COR-L47 (cell line): ENCODE results near the gene SPRED3.
"Not testable (repeated sequence)": the region's sequence is repeated elsewhere in the genome, so short reads cannot be mapped to it uniquely, and the experiment has no call there.

Experiments used
- DNase-seq: peaks from one replicate; lab custom pipeline; 2025; lab: John Stamatoyannopoulos, UW

SPRED3 gene

DNA sequence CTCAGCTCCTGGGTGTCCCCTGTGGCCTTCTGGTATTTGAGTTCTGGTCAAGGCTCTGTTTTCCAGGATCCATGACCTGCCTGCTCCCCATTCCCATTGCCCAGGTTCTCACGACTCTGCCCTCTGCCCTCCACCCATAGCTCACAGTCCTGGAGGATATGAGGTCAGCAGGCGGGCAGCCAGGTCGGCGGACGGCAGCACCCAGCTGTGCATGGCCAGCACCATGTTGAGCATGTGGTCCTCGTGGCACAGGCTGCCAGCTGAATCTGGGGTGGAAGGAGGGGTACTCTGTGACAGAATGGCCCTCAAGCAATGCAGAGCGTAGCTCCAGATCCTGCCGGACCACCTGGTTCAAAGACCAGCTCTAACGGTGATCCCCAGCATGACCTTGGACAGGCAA lies 32.4 kb downstream of the SPRED3 start:
- DNase-seq = no peak

DNA sequence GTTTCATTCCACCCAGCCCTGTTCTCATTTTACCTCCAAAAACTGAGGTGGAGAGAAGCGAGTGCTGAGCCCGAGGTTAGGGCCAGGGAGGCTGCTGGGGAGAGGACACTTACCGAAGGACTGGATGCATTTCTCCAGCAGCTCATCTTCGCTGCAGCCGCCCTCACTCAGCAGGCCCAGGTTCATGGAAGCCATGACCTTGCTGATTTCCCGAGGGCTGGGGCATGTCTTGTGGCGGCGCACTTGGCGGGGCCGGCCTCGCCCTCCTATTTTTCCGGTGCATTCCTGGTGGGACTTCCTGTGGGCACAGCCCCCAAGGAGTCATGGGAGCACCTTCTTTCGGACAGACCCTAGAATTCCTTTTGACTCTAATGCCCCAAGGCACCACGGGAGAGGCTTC lies 33.4 kb downstream of the SPRED3 start:
- DNase-seq = no peak

DNA sequence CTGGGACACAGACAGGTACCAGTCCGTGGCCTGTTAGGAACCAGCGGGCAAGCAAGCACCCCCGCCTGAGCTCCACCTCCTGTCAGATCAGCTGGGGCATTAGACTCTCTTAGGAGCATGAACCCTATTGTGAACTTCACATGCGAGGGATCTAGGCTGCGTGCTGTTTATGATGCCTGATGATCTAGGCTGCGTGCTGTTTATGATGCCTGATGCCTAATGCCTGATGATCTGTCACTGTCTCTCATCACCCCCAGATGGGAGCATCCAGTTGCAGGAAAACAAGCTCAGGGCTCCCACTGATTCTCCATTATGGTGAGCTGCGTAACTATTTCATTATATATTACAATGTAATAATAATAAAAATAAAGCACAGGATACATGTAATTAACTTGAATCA lies 33.9 kb downstream of the SPRED3 start:
- DNase-seq = no peak

DNA sequence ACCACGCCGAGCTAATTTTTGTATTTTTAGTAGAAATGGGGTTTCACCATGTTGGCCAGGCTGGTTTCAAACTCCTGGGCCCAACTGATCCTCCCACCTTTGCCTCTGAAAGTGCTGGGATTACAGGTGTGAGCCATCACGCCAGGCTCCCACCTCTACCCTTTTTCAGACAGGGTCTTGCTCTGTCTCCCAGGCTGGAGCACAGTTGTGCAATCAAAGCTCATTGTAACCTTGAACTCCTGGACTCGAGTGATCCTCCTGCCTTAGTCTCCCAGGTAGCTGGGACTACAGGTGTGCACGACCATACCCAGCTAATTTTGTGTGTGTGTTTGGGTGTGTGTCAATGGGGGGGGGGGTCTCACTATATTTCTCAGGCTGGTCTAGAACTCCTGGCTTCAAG lies 35.8 kb downstream of the SPRED3 start:
- DNase-seq = no peak

DNA sequence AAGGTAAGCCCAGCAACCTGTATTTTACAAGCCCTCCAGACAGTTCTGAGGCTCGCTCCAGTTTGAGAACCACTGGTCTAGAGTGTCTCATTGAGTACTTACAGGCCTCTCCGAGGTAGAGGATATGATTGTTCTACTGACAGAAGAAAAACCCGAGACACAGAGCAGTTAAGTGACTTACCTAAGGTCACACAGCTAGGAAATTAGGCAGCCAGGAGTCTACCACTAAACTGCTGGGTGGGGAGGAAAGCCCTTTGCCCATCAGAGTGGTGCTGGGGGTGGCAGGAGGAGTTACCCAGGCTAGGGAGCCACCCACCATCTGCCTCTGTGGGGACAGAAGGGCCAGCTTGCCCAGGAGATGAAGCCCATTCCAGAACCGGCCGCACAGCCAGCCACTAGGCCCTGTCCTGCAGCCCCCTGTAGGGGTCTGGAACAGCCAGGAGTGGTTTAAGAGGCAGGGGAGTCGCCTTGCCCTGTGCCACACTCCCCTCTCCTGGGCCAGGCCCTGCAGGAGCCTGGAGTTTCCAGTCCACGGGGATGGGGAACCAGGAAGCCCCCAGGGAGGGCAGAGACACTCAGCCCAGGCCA lies 36.8 kb downstream of the SPRED3 start:
- no peak for DNase-seq

DNA sequence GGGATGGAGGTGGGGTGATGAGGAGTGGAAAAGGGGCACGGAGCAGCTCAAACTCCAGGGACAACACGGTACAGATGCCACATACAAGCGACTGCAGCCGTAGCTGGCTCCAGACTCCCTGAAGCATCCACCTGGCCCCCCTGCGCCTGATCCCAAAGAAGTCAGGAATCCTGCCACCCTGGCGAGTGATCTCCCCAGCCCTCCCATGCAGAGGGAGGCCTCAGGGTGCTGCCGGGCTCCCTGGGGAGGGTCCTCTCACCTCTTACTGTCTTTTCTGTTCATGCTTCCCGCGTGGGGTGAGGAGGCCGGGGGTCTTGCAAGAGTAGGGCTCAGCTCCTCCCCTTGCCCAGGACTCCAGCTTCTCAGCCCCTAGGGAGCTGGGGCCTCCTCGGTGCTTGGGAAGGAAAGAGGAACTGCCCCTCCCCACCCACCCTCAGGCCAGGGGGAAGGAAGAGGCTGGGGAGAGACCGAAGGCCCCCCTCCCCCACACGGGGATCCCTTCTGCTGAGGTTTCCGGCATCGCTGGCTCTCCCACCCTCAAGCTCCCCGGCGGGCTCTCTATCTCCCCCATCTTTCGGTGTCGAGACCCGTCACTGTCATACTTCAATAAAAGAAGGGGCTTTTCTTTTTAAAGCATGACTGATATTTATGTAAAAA lies 37.4 kb downstream of the SPRED3 start, which contains the start of gene RASGRP4:
TSS of gene RASGRP4 (minus strand) at position 410 of the 657 bp plus-strand sequence. CDS start at position 282, 128 bp downstream.
- DNase-seq = no peak

DNA sequence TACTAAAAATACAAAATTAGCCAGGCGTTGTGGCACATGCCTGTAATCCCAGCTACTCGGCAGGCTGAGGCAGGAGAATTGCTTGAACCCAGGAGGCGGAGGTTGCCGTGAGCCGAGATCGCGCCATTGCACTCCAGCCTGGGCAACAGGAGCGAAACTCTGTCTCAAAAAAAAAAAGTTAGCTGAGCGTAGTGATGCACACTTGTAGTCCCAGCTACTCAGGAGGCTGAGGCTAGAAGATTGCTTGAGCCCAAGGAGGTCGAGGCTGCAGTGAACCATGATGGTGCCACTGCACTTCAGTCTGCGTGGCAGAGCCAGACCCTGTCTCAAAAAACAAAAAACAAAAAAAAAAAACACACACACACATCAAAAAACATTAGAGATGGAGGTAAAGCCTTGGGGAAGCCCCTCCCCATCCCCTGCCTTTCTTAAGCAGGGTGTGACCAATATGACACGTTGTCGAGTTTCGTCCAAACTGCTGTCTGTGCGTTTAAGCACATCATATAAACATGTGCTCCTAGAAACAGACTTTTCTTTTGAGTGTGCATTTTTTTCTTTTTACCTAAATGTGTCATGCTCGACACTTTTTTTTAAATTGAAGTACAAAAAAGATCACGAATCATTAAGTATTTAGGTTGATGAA lies 38.7 kb downstream of the SPRED3 start:
- DNase-seq = not testable (repeated sequence)

DNA sequence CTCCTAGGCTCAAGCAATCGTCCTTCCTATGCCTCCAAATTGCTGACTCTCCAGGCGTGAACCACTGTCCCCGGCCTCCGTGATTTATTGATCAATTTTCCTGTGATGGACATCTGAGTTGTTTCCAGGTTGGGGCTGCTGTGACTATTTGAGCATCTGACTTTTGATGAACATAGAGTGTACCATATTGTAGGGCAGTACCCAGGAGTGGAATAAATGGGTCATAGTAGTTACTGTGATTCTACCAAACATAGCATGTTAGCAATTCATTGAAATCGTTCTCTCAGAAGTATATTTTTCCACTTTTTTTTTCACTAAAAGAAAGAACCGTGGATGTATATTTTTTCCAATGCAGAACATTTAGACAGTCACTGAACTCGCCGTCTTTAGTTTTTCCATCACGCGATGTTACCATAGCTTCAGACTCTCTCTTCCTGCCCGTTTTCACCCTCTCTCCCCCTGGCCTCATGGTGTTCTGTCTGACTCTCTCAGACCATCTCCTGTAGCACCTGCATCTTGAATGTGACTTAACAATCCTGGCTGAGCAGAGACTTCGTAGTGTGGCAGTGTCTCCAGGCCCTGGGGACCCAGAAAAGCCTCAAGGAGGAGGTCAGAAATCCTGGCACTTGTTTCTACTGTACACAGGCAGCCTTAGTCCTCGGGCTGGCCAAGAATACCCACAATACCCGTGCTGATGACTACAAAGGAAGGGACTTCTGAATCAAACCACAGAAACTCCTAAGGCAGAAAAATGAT lies 40.7 kb downstream of the SPRED3 start:
- no peak for DNase-seq

DNA sequence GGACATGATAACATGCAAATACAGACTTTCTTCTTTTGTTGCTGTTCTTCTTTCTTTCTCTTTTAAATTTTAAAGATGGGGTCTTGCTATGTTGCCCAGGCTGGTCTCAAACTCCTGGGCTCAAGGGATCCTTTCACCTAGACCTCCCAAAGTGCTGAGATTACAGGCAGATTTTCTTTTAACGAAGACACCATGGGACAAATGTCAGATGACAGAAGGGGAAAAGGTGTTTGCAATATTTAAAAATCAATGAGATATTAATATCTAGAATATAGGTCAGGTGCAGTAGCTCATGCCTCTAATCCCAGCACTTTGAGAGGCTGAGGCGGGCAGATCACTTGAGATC lies 41.3 kb downstream of the SPRED3 start:
- no peak for DNase-seq

DNA sequence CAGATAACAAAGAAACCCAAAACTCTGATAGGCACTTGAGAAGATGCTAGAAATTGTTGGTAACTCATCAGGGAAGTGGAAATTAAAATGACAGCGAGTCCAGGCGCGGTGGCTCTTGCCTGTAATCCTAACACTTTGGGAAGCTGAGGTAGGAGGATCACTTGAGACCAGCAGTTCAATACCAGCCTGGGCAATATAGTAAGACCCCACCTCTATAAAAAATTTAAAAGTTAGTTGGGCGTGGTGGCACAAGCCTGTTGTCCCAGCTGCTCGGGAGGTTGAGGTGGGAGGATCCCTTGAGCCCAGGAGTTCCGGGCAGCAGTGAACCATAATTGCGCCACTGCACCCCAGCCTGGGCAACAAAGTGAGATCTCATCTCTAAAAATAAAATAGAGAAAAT lies 42.4 kb downstream of the SPRED3 start:
- no peak for DNase-seq

DNA sequence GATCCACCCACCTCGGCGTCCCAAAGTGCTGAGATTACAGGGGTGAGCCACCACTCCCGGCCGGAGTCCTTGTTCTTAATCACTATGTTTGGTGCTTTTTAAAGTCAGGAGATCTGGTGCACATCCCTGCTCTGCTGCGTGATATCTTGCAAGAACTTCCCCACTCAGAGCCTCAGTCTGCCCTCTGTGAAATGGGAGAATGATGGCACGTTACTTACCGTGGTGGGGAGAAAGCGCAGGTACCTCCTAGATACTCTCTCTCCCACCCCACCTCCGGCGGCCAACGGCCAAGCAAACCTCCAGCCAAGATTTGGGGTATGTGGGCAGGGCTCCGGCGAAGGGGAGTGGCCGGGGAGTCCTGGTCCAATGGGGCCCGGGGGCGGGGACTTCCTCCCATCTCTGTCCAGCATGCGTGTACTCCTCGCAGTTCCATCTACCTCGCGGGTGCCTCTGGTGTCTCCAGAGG lies 44.8 kb downstream of the SPRED3 start, which contains the start of gene RYR1:
TSS of gene RYR1 (plus strand) at position 424 of the 466 bp plus-strand sequence. CDS start 139 bp downstream, outside the sequence.
- DNase-seq = no peak

DNA sequence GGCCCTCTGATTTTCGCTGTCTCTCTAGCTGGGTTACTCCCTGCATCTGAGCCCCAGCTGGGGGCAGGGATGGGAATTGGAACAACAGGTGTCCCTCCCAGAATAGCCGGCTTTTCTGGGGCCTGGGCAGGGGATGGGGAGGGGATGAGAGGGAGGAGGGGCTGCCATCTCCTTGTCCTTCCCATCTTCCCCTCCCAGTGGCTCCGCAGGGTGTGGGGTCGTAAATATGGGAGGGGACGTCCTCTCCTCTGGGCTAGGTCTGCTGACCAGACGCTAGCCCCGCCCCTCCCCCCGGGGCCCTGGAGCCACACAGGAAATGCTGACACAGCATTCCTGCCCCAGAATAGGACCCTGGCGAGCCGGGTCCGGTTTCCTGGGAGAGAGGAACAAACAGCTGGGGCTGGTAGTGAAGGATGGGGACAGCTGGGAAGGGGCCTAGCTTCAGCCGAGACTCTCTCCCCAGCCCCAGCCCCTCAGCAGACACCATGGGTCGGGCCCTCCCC lies 46.1 kb downstream of the SPRED3 start:
- no peak for DNase-seq

DNA sequence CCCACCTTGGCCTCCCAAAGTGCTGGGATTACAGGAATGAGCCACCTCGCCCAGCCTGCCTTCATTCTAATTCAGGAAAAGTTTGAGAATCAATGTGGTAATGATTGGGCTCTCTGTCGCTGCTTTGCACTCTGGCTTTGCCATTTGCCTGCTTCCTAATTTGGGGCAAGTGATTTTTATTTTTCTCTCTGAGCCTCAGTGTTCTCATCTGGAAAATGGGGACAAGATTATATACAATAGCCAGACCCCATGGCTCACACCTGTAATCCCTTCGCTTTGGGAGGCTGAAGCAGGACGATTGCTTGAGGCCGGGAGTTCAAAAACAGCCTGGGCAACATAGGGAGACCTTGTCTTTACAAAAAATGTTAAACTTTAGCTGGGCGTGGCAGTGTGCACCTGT lies 48.8 kb downstream of the SPRED3 start:
- no peak for DNase-seq

DNA sequence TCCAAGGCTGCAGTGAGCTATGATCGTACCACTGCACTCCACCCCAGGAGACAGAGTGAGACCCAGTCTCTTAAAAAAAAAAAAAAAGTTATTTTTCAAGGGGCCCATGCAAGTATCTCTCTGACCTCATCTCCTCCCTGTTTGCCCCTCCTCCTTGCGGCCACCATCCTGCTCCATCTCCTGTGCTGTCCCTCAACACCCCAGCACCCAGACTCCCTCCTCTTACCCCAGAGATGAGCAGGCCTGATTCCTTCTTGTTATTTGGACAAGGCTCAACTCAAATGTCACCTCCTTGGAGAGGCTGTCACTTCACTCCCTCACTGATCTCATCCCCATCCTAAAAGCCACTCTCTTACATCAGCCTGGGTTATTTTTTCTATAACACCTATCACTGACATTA lies 49.4 kb downstream of the SPRED3 start:
- DNase-seq = no peak

DNA sequence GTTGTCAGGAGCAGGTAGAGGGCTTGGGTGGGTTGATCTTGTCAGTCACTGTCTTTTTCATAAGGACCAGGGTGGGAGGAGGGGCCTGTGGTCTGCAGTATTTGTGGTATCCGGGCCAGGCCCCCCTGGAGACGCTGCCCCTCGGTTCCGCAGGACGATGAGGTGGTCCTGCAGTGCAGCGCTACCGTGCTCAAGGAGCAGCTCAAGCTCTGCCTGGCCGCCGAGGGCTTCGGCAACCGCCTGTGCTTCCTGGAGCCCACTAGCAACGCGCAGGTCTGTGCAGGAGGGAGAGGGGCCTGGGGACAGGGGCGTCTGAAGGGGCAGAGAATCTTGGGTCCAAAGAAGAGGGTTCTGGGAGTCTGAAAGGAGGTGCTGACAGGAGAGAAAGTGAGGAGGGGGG lies 52.1 kb downstream of the SPRED3 start:
- no peak for DNase-seq

DNA sequence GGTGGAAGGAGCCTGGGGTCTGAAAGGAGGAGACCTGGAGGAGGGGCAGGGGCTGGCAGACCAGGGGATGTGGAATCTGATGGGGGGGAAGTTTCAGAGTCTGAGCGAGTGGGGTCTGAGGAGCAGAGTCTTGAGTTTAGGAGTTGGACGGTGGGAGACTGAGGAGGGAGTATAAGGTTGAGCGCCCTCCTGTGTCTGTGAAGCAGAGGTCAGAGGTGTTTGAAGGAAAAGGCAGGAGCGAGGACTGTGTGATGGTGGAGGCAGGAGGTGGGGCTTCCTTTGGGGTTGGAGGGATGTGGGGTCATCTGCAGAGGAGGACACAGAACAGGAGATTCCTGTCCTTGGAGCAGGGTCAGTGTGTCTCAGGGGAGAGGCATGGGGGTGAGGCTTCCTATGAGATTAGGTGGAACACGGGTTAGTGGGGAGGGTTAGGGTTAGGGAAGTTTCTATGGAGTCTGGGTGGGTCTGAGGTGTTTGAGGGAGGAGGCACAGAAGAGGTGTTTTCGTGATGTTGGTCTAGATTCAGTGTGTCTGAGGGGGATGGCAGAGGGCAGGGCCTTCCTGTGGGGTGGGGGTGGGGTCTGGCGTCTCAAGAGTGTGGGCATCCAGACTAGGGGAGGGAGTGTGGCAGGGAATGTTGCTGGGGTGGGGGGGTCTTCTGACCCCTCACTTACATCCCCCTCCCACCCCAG lies 53.3 kb downstream of the SPRED3 start:
- DNase-seq = no peak

DNA sequence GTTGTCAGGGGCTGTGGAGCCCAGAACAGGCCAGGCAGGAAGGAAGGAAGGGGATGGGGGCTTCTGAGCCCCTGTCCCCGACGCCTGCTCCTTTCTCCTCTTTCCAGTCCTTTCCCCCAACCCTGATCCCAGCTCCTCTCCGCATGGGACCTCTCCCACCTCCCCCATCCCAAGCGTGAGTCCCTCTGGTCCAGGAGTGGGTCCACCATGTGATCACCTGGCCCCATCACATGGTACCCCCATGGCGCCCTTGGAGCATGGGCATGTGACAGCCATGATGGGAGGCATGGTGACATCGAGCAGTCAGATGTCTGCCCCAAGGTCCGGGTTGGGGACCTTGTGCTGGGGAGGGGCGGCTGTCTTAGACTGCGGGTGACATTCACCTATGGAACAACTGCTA lies 54.2 kb downstream of the SPRED3 start:
- DNase-seq = no peak

DNA sequence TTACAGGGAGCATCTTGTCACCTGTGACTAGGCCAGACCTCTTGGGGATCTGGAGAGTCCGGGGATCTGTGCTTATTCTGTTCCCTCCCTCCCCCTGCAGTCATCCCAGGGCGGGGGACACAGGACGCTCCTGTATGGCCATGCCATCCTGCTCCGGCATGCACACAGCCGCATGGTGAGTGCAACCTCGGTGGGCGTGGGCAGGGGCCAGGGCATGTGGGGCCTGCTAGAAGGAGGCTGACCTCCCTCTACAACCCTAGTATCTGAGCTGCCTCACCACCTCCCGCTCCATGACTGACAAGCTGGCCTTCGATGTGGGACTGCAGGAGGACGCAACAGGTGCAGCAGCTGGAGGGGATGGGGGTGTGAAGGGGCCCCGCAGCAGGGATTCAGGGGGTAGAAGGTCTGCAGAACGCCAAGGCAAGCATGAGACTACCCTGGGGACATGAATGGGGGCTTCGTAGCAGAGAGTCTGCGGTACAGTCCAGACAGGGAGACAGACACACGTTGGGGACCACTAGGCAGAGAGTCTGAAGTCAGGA lies 55.0 kb downstream of the SPRED3 start:
- DNase-seq = no peak

DNA sequence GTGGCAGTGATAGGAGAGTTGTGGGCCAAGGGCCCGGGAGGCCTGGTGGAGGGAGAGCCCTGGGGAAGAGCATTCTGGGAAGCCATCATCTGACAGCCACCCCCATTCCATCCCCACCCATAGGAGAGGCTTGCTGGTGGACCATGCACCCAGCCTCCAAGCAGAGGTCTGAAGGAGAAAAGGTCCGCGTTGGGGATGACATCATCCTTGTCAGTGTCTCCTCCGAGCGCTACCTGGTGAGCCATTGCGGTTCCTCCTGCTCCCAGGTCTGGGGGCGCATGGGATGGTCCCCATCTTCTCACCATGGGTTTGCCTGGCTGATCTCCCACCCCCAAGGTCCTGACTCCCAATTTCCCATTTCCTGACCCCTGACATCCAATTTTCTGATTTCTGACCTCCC lies 55.5 kb downstream of the SPRED3 start:
- DNase-seq = no peak

DNA sequence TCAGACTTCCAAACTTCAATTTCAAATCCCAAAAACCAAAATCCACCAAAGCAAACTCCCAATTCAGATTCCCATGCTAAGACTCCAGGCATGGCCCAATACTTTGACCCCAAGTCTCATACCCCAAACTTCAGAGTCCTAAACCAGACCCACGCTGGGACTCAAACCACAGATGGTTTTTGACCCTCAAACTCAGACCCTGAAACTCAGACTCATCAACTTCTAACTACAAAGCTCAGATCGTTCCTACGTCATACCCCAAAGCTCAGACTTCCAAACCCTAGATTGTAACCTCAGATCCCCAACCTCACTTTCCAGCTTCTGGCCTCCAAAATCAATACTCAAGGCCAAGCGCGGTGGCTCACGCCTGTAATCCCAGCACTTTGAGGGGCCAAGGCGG lies 56.9 kb downstream of the SPRED3 start:
- no peak for DNase-seq

DNA sequence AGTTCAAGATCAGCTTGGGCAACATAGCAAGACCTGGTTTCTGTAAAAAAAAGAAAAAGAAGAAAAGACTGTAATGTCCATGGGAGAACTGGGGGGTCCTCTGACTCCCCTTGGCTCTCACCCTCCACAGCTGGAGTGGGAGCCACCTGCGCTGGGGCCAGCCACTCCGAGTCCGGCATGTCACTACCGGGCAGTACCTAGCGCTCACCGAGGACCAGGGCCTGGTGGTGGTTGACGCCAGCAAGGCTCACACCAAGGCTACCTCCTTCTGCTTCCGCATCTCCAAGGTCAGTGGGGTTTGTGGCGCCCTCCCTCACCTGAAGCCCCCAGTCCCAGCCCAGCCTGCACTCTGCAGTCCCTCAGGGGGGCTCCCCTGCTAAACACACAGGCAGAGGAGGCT lies 59.7 kb downstream of the SPRED3 start:
- no peak for DNase-seq
